Kidney glomerular epithelial cell (primary cell): ENCODE measurements around the gene TSHZ2.
"Not testable (repeated sequence)": the region's sequence is repeated elsewhere in the genome, so short reads cannot be mapped to it uniquely, and the experiment has no call there.

Experiments
- DNase-seq: peaks from one replicate; lab custom pipeline; 2025; lab: John Stamatoyannopoulos, UW

Gene TSHZ2

DNA sequence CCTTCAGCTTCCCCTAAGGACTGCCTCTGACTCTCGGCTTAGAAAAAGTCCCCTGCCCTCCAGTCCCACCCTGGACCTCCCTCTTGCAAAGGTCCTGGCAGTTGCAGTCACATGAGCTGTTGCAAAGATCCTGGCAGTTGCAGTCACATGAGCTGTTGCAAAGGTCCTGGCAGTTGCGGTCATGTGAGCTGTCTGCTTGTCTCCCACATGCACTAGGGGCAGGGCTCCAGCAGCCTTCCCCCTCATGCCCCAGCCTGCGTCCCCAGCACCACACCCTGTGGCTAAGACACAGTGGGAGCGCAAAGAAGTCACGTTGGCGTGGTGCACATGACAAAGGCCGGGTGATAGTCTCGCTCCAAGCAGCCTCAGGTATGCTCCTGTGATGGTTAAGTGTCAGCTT is 538.5 kb downstream of the TSHZ2 start:
- no peak for DNase-seq

GRCh38 chr20:53512076-53512475 is 539.9 kb downstream of the TSHZ2 start:
- DNase-seq = no peak

DNA sequence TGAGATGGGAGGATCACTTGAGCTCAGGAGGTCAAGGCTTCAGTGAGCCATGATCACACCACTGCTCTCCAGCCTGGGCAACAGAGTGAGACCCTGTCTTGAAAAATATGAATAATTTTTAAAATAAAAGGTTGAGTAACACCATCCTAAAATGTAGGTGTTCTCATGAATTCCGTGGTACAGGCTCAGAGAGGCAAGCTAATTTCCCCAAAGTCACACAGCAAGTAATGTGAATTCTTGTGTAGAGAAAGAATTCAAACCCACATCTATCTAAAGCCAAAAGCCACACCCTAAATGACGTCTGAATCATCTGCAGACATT is 541.0 kb downstream of the TSHZ2 start:
- DNase-seq = no peak

DNA sequence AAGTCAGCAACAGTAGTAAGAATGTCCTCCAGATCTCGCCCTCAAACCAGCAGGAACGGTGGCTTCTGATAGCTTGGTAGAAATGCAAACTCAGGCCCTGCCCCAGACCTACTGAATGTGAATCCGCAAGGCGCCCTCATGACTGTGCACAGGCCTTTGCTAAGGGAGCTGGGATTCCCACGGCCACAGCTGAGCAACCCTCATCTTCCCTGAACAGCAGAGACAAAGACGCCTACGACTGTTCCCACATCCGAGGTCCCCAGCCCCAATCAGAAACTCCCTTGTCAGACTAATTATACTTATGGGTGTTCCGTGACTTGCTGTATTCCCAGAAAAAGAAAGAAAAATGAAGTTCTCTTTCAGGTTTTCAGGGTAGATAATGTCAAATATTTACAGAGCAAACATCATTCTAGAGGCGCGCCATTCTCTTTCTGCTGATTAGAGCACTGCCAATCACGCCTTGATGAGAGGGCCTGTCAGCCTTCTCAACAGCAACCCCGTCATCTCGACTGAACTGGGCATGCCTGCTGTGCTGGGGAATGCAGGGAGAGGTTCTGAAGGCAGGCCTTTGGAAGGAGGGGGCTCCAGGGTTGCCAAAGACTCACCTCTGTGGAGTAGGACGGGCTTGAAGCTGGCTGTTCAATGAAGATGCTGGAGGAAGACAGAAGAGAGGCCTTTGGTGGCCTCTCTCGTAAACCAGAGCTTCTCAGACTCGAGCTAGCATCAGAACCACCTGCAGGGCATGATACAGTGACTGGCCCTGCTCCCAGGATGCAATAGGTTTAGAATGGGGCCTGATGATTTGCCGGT is 541.5 kb downstream of the TSHZ2 start:
- DNase-seq = no peak

DNA sequence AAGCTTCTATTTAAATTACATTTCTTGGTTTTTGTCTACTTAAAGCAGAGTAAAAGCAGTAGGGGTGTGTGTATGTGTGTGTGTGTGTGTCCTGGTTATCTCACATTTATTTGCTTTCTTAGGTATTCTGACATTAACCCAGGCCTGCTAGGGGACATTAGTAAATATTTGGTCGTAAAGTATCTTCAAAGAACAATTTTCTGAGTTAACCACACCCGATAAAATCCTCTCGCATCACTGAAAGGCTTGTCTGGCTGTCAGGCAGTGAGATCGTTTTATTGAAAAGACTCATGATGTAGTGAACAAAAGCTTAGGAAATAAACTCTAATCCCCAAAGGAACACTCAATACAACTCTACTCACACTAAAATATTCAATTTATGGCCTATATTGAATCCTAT is 543.6 kb downstream of the TSHZ2 start:
- DNase-seq = no peak

DNA sequence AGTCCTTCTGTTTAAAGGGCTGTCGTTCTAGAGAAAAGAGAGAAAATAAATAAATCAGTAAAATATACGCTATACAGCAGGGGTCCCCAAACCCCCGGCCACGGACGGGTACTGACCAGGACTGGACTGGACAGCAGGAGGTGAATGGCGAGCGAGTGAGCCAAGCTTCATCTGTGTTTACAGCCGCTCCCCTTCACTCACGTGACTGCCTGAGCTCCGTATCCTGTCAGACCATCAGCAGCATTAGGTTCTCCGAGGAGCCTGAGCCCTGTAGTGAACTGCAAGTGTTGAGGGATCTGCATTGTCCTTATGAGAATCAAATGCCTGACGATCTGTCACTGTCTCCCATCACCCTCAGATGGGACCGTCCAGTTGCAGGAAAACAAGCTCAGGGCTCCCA is 545.0 kb downstream of the TSHZ2 start:
- no peak for DNase-seq

DNA sequence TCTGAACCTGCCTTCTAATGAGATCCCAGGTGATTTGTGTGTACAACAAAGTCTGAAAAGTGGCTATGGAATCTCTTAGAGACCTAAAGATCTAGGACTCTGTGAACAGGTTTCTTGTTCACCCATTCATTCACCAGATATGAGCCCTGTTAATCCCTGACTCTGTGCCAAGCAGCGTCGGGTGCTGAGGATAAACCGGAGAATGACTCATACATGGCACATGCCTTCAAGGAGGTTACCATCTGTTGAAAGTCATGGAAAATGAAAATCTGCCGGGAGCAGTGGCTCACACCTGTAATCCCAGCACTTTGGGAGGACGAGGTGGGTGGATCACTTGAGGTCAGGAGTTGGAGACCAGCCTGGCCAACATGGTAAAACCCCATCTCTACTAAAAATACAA is 549.3 kb downstream of the TSHZ2 start:
- DNase-seq = not testable (repeated sequence)

GRCh38 chr20:53522026-53522425 is 549.9 kb downstream of the TSHZ2 start:
- no peak for DNase-seq

GRCh38 chr20:53522696-53523095 is 550.5 kb downstream of the TSHZ2 start:
- DNase-seq = no peak

GRCh38 chr20:53523615-53524014 is 551.5 kb downstream of the TSHZ2 start:
- DNase-seq = not testable (repeated sequence)

DNA sequence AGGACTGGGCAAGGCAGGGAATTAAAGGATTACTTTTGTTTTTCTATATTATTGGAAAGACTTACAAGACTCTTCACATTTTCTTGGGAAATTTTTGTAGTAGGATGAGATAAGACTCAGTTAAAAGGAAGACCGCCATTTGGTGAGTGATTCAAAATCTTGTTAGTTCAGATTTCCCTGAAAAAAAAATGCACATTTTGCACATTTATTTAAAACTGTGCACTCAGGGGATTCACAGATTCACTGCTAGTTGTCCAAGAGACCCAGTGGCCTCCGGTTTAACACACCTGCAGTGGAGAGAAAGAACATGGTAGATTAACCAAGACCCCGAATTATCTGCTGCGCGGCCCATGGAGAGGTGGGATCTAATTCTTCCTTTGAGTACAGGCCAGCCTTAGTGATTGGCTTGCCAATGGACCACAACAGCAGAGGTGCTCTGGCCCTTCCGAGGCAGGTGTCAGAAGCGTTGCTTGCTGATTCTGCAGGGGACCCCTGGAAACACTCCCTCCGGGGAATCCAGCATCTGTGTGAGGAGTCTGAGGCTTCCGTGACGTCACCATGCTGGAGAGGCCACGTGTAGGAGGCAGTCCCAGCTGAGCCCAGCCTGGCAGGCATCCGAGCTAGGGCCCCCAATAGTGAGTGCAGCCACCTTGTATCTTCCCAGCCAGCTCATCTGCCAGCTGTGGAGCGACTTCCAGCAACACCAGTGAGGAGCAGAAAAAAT is 552.6 kb downstream of the TSHZ2 start:
- DNase-seq = no peak

DNA sequence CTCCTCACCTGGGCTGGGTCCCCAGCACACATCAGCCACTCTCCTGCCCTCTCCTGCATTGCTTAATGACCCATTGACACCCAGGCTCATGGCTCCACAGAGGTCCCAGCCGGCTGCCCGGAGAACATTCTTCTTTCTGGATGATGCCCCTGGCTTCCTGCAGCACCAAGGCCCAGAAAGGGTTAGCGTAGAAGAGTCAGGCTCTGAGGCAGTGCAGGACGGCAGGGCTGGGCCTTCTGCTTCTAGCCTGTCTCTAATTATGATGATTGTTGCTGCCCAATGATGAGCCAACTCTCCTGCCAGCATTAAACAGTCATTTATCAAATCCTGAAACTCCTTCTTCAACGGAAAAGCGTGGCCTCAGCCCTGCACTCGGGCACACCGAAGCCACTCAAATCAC is 555.0 kb downstream of the TSHZ2 start:
- no peak for DNase-seq

- no peak for DNase-seq
Measured at GRCh38 chr20:53529658-53530057, 557.5 kb downstream of the TSHZ2 start.

DNA sequence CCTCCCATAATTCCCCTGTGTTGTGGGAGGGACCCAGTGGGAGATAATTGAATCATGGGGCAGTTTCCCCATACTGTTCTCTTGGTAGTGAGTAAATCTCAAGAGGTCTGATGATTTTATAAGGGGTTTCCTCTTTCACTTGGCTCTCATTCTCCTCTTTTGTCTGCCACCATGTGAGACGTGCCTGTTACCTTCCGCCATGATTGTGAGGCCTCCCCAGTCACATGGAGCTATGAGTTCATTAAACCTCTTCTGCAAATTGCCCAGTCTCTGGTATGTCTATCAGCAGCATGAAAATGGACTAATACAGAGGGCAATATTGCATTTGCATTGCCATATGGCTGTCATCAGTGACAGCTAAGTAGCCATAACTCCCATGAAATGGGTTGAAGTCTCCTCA is 558.3 kb downstream of the TSHZ2 start:
- DNase-seq = no peak

GRCh38 chr20:53532654-53533312 is 560.6 kb downstream of the TSHZ2 start:
- DNase-seq = not testable (repeated sequence)

- DNase-seq = no peak
Measured at GRCh38 chr20:53533500-53533899, 561.3 kb downstream of the TSHZ2 start.

DNA sequence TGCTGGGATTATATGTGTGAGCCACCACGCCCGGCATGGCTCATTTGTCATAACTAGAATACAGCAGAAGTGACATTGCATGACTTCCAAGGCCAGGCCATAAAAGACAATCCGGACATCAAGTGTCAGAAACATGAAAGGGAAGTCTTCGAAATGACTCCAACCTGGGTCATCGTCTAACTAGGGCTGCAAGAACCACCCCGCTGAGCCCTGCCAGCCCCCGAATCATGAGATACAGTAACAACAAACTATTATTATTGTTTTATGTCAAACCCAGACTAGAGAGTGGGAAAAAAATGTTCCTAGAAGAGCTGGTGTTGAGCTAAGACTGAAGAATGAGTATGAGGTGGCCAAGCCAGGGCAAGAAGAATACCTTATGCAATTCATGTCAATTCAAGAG is 561.9 kb downstream of the TSHZ2 start:
- no peak for DNase-seq

DNA sequence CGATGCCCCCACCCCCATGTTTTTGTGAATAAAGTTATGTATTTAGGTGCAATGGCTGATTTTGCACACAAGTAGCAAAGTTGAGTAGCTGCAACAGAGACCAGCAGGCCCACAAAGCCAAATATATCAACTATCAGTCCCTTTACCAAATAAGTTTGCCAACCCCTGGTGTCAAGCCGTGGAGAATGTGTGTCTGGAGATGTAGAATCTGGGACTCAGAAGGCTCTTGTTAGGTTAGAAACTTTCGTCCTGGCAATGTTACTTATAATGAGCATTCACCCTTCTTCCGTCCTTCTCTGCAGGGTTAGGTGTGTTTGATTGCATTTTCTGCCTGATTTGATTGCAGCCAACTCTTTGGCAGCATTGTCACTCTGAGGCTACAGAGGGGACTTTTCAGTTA is 563.7 kb downstream of the TSHZ2 start:
- no peak for DNase-seq

- DNase-seq = not testable (repeated sequence)
Measured at GRCh38 chr20:53536382-53536781, 564.2 kb downstream of the TSHZ2 start.

GRCh38 chr20:53539516-53539915 is 567.4 kb downstream of the TSHZ2 start:
- DNase-seq = no peak
